Neural cell (in vitro differentiated cells): ENCODE measurements around the gene NDE1. TPM values are rescaled to one million over a fixed set of nuclear protein-coding genes. Genes with fewer than 3 reads are reported as not detected.

Source experiments
- H2AFZ ChIP-seq: fragments of 200-600, 300-800 bp; sonication (generic), shearing (Covaris generic); 2 replicates; pipeline ENCODE4 v1.6.0; 2014; ENCODE audit warnings: low read depth, mild to moderate bottlenecking, antibody characterized with exemption, low read length, moderate library complexity
- H3F3A ChIP-seq: fragments of 200-600 bp; shearing (Covaris generic); 2 replicates; pipeline ENCODE4 v1.6.1; 2016; ENCODE audit warnings: mild to moderate bottlenecking, moderate library complexity, mixed read lengths, antibody characterized with exemption, low read length; ENCODE audit not compliant: insufficient read depth, poor library complexity, severe bottlenecking
- H3K27ac ChIP-seq: fragments of 200-600, 300-800 bp; sonication (generic), shearing (Covaris generic); 2 replicates; pipeline ENCODE4 v1.5.1; 2014; ENCODE audit warnings: mild to moderate bottlenecking, low read length, moderate library complexity
- H3K27me3 ChIP-seq: fragments of 300-800, 200-600 bp; sonication (generic), shearing (Covaris generic); 2 replicates; pipeline ENCODE4 v1.6.0; 2014; ENCODE audit warnings: mild to moderate bottlenecking, low read depth, low read length, moderate library complexity; ENCODE audit not compliant: insufficient read depth
- H3K36me3 ChIP-seq: fragments of 300-800, 200-600 bp; sonication (generic), shearing (Covaris generic); 2 replicates; pipeline ENCODE4 v1.5.1; 2014; ENCODE audit warnings: mild to moderate bottlenecking, antibody characterized with exemption, low read length, moderate library complexity; ENCODE audit not compliant: insufficient read depth
- H3K4me2 ChIP-seq: fragments of 300-800, 200-600 bp; sonication (generic), shearing (Covaris generic); 2 replicates; pipeline ENCODE4 v1.6.0; 2014; ENCODE audit warnings: mild to moderate bottlenecking, low read length
- H3K4me3 ChIP-seq: fragments of 300-800, 200-600 bp; sonication (generic), shearing (Covaris generic); 2 replicates; pipeline ENCODE4 v1.5.1; 2014; ENCODE audit warnings: mild to moderate bottlenecking, low read length, moderate library complexity
- H3K79me2 ChIP-seq: fragments of 200-600 bp; shearing (Covaris generic); replicated peaks from 2 replicates; pipeline ENCODE4 v1.6.0; 2014; ENCODE audit warnings: mild to moderate bottlenecking, low read length, moderate library complexity; ENCODE audit not compliant: insufficient read depth
- H3K9ac ChIP-seq: fragments of 300-800, 200-600 bp; sonication (generic), shearing (Covaris generic); 2 replicates; pipeline ENCODE4 v1.6.1; 2016; ENCODE audit warnings: mild to moderate bottlenecking, low read length, mixed read lengths
- H3K9me2 ChIP-seq: fragments of 200-600 bp; shearing (Covaris generic); 2 replicates; pipeline ENCODE4 v1.6.1; 2016; ENCODE audit warnings: mild to moderate bottlenecking, low read length, mixed read lengths; ENCODE audit not compliant: insufficient read depth
- H3K9me3 ChIP-seq: fragments of 200-600, 300-800 bp; sonication (generic), shearing (Covaris generic); 2 replicates; pipeline ENCODE4 v1.6.1; 2016; ENCODE audit warnings: mild to moderate bottlenecking, mixed run types, low read length, moderate library complexity, mixed read lengths
- H4K20me1 ChIP-seq: fragments of 200-600 bp; shearing (Covaris generic); 2 replicates; pipeline ENCODE4 v1.6.1; 2016; ENCODE audit warnings: mild to moderate bottlenecking, mixed run types; ENCODE audit not compliant: insufficient read depth
- CTCF ChIP-seq: fragments of 450-650 bp; IDR thresholded peaks from 2 replicates; pipeline ENCODE4 v1.5.1; 2014; ENCODE audit warnings: antibody characterized with exemption, mild to moderate bottlenecking, moderate library complexity; ENCODE audit not compliant: poor library complexity, severe bottlenecking
- EP300 ChIP-seq: fragments of 450-650 bp; conservative IDR thresholded peaks from 2 replicates; pipeline ENCODE4 v1.6.1; 2014; ENCODE audit warnings: antibody characterized with exemption, mild to moderate bottlenecking, moderate library complexity; ENCODE audit not compliant: poor library complexity, severe bottlenecking
- EZH2 ChIP-seq: fragments of 200-600, 300-800 bp; shearing (Covaris generic), sonication (generic); IDR thresholded peaks from 2 replicates; pipeline ENCODE4 v1.6.1; 2014; ENCODE audit warnings: antibody characterized with exemption, low read length, borderline replicate concordance, mild to moderate bottlenecking; ENCODE audit not compliant: insufficient read depth, poor library complexity, severe bottlenecking
- MXI1 ChIP-seq: fragments of 450-650 bp; conservative IDR thresholded peaks from 2 replicates; pipeline ENCODE4 v1.6.1; 2014; ENCODE audit warnings: antibody characterized with exemption, mild to moderate bottlenecking; ENCODE audit not compliant: poor library complexity, severe bottlenecking
- POLR2AphosphoS5 ChIP-seq: IDR thresholded peaks from 2 replicates; pipeline ENCODE4 v1.6.1; 2012
- RAD21 ChIP-seq: fragments of 450-650 bp; conservative IDR thresholded peaks from 2 replicates; pipeline ENCODE4 v1.6.1; 2014; ENCODE audit warnings: antibody characterized with exemption, mild to moderate bottlenecking, moderate library complexity
- REST ChIP-seq: IDR thresholded peaks from 2 replicates; pipeline ENCODE4 v1.6.1; 2012; ENCODE audit warnings: borderline replicate concordance
- SMC3 ChIP-seq: fragments of 450-650 bp; conservative IDR thresholded peaks from 2 replicates; pipeline ENCODE4 v1.6.1; 2014; ENCODE audit warnings: antibody characterized with exemption, mild to moderate bottlenecking, moderate library complexity; ENCODE audit not compliant: poor library complexity
- TAF1 ChIP-seq: IDR thresholded peaks from 2 replicates; pipeline ENCODE4 v1.6.1; 2012; ENCODE audit warnings: low read depth
- polyA plus RNA-seq: library from polyadenylated mRNA; depleted of rRNA; stranded (reverse); fragments of >200 nt; gene quantifications from 2 replicates; pipeline ENCODE4 v1.2.3, GENCODE V29; 2014

NDE1 gene
- polyA plus RNA-seq, 1 donor from 2014 or later: not detected

GRCh38 chr16:15613676-15614075 lies 36.4 kb upstream of the NDE1 start:
- H3K9me2 ChIP-seq: no peaks in the 10 kb centered on the region
- TF ChIP-seq MXI1: no peak
- TF ChIP-seq RAD21: no peak
- no peak for TF ChIP-seq EP300
- TF ChIP-seq CTCF: no peak
- no peak for TF ChIP-seq EZH2
- no peak for TF ChIP-seq TAF1
- no peak for TF ChIP-seq SMC3
- no peak for TF ChIP-seq POLR2AphosphoS5
- no peak for TF ChIP-seq REST
- no peaks in the 10 kb centered on the region for H3K9me3 ChIP-seq
- no peak overlapping the region for H3K27ac ChIP-seq
- no peak overlapping the region for H3K4me3 ChIP-seq
- peaks cover 12% of the 10 kb centered on the region for H3K36me3 ChIP-seq
- H3K9ac ChIP-seq: no peak overlapping the region
- no peak overlapping the region for H2AFZ ChIP-seq
- H3K4me2 ChIP-seq: no peak overlapping the region
- H3K27me3 ChIP-seq: no peaks in the 10 kb centered on the region
- no peaks in the 10 kb centered on the region for H3F3A ChIP-seq
- no peaks in the 10 kb centered on the region for H3K79me2 ChIP-seq
- no peaks in the 10 kb centered on the region for H4K20me1 ChIP-seq

DNA sequence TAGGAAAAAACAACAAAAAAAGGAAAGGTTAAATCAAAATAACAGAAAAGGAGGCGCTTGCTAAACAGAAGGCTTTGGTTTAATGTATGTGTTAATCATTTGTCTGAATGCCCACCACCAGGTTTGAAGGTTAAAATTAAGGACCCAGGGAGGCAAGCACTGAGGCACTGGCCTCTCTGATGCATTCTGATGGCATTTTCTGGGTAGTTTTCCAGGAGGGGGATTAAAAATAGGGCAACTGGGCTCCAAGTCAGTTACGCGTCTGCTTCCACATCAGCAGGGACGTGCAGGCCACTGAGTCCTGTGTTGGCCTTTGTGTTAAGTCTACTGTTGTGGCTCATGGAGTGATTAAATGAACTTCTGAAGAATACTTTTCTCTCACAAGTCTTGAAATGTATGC lies 34.0 kb upstream of the NDE1 start:
- Histone ChIP-seq H4K20me1 (no peaks in the 10 kb centered on the region), H3K79me2 (no peaks in the 10 kb centered on the region), H3K27ac (no peak overlapping the region), H3K9me3 (no peaks in the 10 kb centered on the region), H3K9me2 (no peaks in the 10 kb centered on the region), H3K4me2 (no peak overlapping the region), H3K27me3 (no peaks in the 10 kb centered on the region), H3K9ac (no peak overlapping the region), H3K36me3 (peaks cover 7% of the 10 kb centered on the region), H3K4me3 (no peak overlapping the region), H3F3A (no peaks in the 10 kb centered on the region), H2AFZ (no peak overlapping the region)
- no peak for TF ChIP-seq MXI1
- TF ChIP-seq EZH2: no peak
- no peak for TF ChIP-seq CTCF
- TF ChIP-seq TAF1: no peak
- no peak for TF ChIP-seq POLR2AphosphoS5
- TF ChIP-seq SMC3: no peak
- no peak for TF ChIP-seq EP300
- TF ChIP-seq REST: no peak
- TF ChIP-seq RAD21: no peak
